GM19468 (cell line): ENCODE results near the gene MED26.
A peak's percentile ranks its signal among the peaks of the same experiment; 100 is the strongest.
"Not testable (repeated sequence)": the region's sequence is repeated elsewhere in the genome, so short reads cannot be mapped to it uniquely, and the experiment has no call there.

Source experiments
- ATAC-seq: cut with Tn5 transposase; IDR thresholded peaks from one replicate; pipeline ENCODE4 v1.9.1; 2021; ENCODE audit warnings: mild to moderate bottlenecking, moderate library complexity, moderate number of reproducible peaks; ENCODE audit not compliant: unreplicated experiment; ENCODE audit errors: extremely low read depth

MED26 gene

DNA sequence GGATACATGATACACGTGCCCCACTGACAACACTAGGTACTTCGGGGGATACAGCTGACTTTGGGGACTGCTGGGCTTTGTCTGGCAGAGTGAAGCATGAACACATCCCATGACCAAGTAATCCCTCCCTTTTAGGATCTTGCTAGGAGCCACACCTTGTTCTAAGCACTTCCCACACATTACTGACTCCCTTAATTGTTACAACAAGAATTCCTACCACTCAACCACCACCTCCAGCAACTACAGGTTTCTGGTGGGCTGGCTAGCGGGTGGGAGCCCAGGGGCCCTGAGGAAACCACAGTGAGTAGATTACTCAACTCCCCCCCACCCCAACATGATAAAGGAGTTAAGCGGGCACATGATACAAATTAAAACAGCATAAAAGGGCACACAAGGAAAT, 48.6 kb downstream of the MED26 start:
- ATAC-seq = no peak

DNA sequence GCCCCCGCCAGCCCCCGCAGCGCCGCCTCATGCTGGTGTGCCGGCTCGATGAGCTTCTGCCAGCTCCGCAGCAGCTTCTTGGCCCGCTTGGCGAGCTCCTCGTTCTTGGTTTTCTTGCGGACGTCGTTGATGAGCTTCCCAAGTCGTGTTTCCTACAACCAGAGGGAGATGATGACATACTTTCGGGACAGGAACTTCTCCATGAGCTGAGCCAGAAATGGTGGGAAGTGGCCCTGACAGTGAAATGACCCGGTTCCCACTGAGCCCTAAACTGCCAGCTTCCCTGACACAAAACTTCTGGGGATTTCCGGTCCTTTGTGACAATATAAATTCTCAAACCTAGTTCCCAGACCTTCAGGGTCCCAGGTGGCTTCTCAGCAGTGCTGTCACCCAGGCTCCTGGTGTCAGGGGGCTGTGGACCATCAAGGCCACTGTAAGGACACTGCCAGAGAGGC, 50.4 kb downstream of the MED26 start:
- ATAC-seq = no peak

GRCh38 chr19:16576690-16577530, 51.1 kb downstream of the MED26 start:
- ATAC-seq = no peak

DNA sequence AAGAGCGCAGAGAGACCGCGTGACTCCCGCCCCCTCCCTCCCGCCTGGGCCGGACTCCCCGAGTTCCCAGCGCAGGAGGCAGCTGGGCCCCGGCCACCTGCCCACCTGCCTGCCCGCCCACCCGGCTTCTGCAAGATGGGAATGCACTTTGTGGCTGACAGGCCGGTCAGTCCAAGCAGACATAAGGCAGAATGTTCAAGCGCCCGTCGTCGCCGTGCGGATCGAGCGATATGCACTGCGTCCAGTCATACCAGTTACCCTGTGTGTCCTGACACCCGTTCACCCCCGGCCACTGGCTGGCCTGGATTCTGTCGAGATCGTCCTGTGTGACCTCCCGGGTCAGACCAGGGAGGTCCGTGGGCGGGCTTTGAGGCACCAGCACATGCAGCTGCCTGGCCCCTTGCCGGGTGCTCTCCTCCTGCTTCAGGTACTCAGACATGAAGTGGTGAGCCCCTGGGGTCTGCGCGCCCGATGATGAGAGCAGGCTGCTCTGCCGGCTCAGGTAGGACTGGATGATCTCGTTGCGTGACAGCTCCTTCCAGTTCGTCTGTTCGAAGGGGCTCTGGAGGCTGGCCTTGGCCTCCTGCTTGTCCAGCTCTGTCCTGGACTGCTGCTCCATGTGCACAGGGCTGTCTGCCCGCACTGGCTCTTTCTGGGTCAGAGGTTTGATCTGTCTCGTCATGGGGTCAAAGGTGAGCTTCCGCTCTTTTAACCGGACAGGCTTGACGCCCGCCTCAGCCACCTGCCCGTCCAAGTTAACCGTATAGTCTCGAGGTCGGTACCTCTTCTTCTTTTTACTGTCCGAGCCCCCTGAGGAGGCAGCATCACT, 51.9 kb downstream of the MED26 start:
- no peak for ATAC-seq

GRCh38 chr19:16575282-16575681, 52.7 kb downstream of the MED26 start:
- no peak for ATAC-seq

DNA sequence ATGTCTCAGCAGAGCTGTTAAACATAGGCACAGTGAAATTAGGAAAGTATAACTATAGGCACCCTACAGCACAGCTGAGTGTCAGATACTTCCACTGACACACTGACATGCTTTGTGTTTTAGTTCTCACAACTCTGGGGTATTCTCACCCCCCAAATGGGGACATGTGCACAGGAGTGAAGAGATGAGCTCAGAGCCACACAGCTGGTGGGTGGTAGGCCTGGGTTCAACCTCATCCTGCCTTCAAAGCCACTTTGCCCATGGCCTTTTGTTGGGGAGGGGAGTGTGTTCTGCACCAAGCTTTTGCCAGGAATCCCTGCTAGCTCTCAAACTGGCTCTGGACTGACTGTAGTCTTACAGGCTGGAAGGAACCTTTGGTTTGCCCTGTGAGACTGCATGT, 54.1 kb downstream of the MED26 start:
- no peak for ATAC-seq

- no peak for ATAC-seq
These were observed 54.7 kb downstream of the MED26 start for GRCh38 chr19:16573296-16573695.

- peak; percentile 87 for ATAC-seq
These were observed 55.4 kb downstream of the MED26 start, which contains the start of gene SLC35E1 for GRCh38 chr19:16572332-16573211. SLC35E1 (minus strand) TSS chr19:16572415; CDS start chr19:16572364, 51 bp downstream.

GRCh38 chr19:16571822-16572331, 56.1 kb downstream of the MED26 start:
- ATAC-seq = peak; percentile 8

DNA sequence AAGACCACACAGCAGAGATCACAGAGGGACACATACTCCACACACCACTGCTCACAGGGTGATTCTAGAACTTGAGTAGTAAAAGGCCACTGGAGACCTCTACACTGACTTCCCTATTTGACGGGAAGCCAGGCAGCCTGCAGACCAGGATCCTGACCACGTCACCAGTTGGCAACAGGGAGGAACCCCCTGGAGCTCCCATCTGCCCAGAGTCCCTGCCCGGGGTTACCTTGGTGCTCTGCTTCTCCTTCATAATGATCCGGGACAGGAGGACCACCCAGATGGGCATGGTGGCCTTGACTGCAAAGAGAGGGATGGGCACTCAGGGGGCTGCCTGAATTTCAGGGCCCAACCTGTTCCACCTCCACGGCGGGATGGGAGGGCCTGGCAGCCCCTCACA, 56.7 kb downstream of the MED26 start:
- ATAC-seq = no peak

GRCh38 chr19:16569609-16570320, 58.2 kb downstream of the MED26 start:
- ATAC-seq = no peak

DNA sequence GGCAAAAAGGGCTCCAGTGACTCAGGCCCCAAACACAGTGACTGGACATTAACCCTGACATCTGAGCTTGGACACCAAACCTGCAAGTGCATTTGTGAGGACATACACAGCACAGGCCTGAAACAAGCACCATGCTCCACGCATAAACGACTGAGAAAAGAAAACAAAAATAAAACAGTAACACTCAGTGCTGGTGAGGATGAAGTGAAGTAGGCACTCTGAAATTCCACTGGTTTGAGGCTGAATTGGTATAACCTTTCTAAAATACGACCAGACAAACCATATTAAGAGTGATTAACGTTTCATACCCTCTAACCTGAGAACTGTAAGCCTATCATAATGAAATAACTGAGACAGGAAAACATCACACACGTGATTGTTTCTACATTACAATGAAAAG, 61.3 kb downstream of the MED26 start:
- no peak for ATAC-seq

GRCh38 chr19:16566161-16566560, 61.8 kb downstream of the MED26 start:
- ATAC-seq = no peak

DNA sequence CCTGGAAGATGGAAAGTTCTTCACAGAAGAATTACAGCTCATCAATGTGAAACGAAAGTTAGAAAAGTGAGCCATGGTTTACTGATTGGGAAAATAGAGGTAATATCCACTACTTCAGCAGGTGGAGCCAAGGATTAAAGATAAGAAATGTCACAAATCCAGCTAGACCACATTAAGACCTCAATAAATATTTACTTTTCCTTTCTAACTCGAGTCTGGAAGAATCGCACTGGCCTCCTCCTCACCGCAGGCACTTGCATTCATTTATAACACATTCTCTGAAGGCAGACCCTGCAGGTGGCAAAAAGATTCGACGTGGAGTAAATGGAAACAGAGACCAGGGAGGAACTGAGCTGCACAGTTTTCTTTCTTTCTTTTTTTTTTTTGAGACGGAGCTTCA, 63.2 kb downstream of the MED26 start:
- no peak for ATAC-seq

- ATAC-seq = no peak
These were observed 65.4 kb downstream of the MED26 start for GRCh38 chr19:16562608-16563025.

DNA sequence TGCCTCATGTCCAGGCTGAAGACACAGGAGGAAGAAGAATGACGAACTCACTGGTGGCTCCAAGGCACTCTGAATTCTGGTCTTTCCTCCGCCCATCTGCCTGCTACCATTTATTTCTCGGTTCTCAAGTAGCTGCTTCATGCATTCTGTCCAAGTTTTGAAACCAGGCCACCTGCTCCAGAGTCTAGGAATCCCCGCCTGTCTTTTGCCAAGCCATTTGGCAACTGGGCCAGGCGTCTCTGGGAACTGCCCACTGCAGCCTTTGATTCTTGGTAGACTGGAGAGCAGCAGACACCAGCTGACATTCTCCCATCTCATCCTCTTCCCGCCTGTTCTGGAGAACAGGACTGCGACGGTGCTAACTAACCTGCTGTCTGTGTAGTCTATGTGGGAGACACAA, 66.6 kb downstream of the MED26 start:
- ATAC-seq = no peak

- no peak for ATAC-seq
These were observed 68.2 kb downstream of the MED26 start for GRCh38 chr19:16559780-16560276.

- ATAC-seq = no peak
These were observed 73.2 kb downstream of the MED26 start for GRCh38 chr19:16554776-16555175.

GRCh38 chr19:16551902-16552301, 76.1 kb downstream of the MED26 start:
- ATAC-seq = not testable (repeated sequence)
